HepG2 (cell line): Measurements from ENCODE around the gene TSN.

Experiments
- ETS1 ChIP-seq: sonication (generic); formaldehyde crosslinking; IDR thresholded peaks from 2 replicates; pipeline ENCODE4 v1.4.0; 2020; ENCODE audit warnings: missing genetic modification reagents
- NFATC3 ChIP-seq: sonication (generic); formaldehyde crosslinking; IDR thresholded peaks from 2 replicates; pipeline ENCODE4 v1.5.1; 2020; ENCODE audit warnings: mild to moderate bottlenecking, missing genetic modification reagents
- NR2C2 ChIP-seq: sonication (generic); formaldehyde crosslinking; IDR thresholded peaks from 2 replicates; pipeline ENCODE4 v1.4.0; 2020; ENCODE audit warnings: missing genetic modification reagents, mild to moderate bottlenecking, moderate library complexity, borderline replicate concordance
- PLRG1 ChIP-seq: fragments of 450-650 bp; conservative IDR thresholded peaks from 2 replicates; pipeline ENCODE4 v1.6.1; 2016
- SSRP1 ChIP-seq: IDR thresholded peaks from 2 replicates; pipeline ENCODE4 v1.6.1; 2016; ENCODE audit warnings: control low read depth
- U2AF2 ChIP-seq: fragments of 200-400 bp; formaldehyde crosslinking; IDR thresholded peaks from 2 replicates; pipeline ENCODE4 v1.6.1; 2017; ENCODE audit warnings: low read depth, mild to moderate bottlenecking, low read length

- TF ChIP-seq ETS1 (CRISPR knock-in tag) (no peak), PLRG1 (no peak), SSRP1 (no peak), NFATC3 (CRISPR knock-in tag) (no peak), NR2C2 (CRISPR knock-in tag) (no peak), U2AF2 (no peak)
These were observed 43.2 kb downstream of the TSN start for GRCh38 chr2:121798617-121799016.
